Measurements from ENCODE around the gene TTBK1.

The TTBK1 gene

GRCh38 chr6:43291708-43292107 lies 48.4 kb downstream of the TTBK1 start:
- TF ChIP-seq CTCF (IDR thresholded peaks at IDR 0.05; ENCODE audit: insufficient read depth, low read depth, low read length, missing control alignments): no peak
- H3K4me3 ChIP-seq (ENCODE audit: low read depth, low read length): no peak overlapping the region
- DNase-seq (ENCODE audit: low read depth): no peak

GRCh38 chr6:43292341-43292740 lies 49.1 kb downstream of the TTBK1 start:
- TF ChIP-seq CTCF (IDR thresholded peaks at IDR 0.05; ENCODE audit: insufficient read depth, low read depth, low read length, missing control alignments): no peak
- DNase-seq (ENCODE audit: low read depth): no peak
- H3K4me3 ChIP-seq (ENCODE audit: low read depth, low read length): no peak overlapping the region

GRCh38 chr6:43292763-43293318 lies 49.6 kb downstream of the TTBK1 start:
- no peak for TF ChIP-seq CTCF (IDR thresholded peaks at IDR 0.05; ENCODE audit: insufficient read depth, low read depth, low read length, missing control alignments)
- no peak for DNase-seq (ENCODE audit: low read depth)
- H3K4me3 ChIP-seq (ENCODE audit: low read depth, low read length): no peak overlapping the region

- DNase-seq (ENCODE audit: low read depth): no peak
- TF ChIP-seq CTCF (IDR thresholded peaks at IDR 0.05; ENCODE audit: insufficient read depth, low read depth, low read length, missing control alignments): no peak
- no peak overlapping the region for H3K4me3 ChIP-seq (ENCODE audit: low read depth, low read length)
Observed at GRCh38 chr6:43293698-43294097, 50.4 kb downstream of the TTBK1 start.

GRCh38 chr6:43294536-43294935 lies 51.3 kb downstream of the TTBK1 start:
- TF ChIP-seq CTCF (IDR thresholded peaks at IDR 0.05; ENCODE audit: insufficient read depth, low read depth, low read length, missing control alignments): no peak
- H3K4me3 ChIP-seq (ENCODE audit: low read depth, low read length): no peak overlapping the region
- no peak for DNase-seq (ENCODE audit: low read depth)

GRCh38 chr6:43295456-43295855 lies 52.2 kb downstream of the TTBK1 start:
- no peak for TF ChIP-seq CTCF (IDR thresholded peaks at IDR 0.05; ENCODE audit: insufficient read depth, low read depth, low read length, missing control alignments)
- no peak for DNase-seq (ENCODE audit: low read depth)
- no peak overlapping the region for H3K4me3 ChIP-seq (ENCODE audit: low read depth, low read length)

GRCh38 chr6:43296780-43297497 lies 53.7 kb downstream of the TTBK1 start:
- no peak for DNase-seq (ENCODE audit: low read depth)
- H3K4me3 ChIP-seq (ENCODE audit: low read depth, low read length): no peak overlapping the region

More at GRCh38 chr6:43296780-43297497, 53.7 kb downstream of the TTBK1 start:
- TF ChIP-seq CTCF (IDR thresholded peaks at IDR 0.05; ENCODE audit: insufficient read depth, low read depth, low read length, missing control alignments): no peak

All from GM12865 (cell line).